OCI-LY1 (cell line): ENCODE measurements around the gene FGR.

Experiments
- CTCF ChIP-seq: fragments of 200-600 bp; sonication (generic), shearing (Covaris generic); IDR thresholded peaks from 2 replicates; pipeline ENCODE4 v1.5.1; 2017; ENCODE audit warnings: mild to moderate bottlenecking, antibody characterized with exemption, low read length, moderate library complexity, mixed read lengths
- EZH2 ChIP-seq: fragments of 200-600 bp; sonication (generic), shearing (Covaris generic); IDR thresholded peaks from 2 replicates; pipeline ENCODE4 v1.8.0; 2017; ENCODE audit warnings: borderline replicate concordance, mixed run types, mild to moderate bottlenecking, antibody characterized with exemption, low read length, moderate library complexity, mixed read lengths

- TF ChIP-seq CTCF (no peak), EZH2 (no peak)
Observed at GRCh38 chr1:27666294-27666693, 31.3 kb upstream of the FGR start.
